Astrocyte (in vitro differentiated cells and primary cell): ENCODE measurements around the gene RASGRF2. TPM values are rescaled to one million over a fixed set of nuclear protein-coding genes. Genes with fewer than 3 reads are reported as not detected.

Source experiments
- DNase-seq: peaks from one replicate; pipeline ENCODE4 v3.0.0-alpha.2; 2010; ENCODE audit warnings: low read depth
- FAIRE-seq: peaks from 2 replicates; lab custom pipeline; 2011; peaks lifted over from hg19 to GRCh38; lab: Jason Lieb, UNC
- H2AFZ ChIP-seq: 2 replicates; pipeline ENCODE4 v1.6.0; 2012; ENCODE audit warnings: low read depth, low read length, inconsistent platforms
- H3K27ac ChIP-seq: 2 replicates; pipeline ENCODE4 v1.5.1; 2011; ENCODE audit warnings: low read depth, low read length, inconsistent platforms
- H3K27me3 ChIP-seq: 2 replicates; pipeline ENCODE4 v1.6.0; 2011; ENCODE audit warnings: low read length, inconsistent platforms; ENCODE audit not compliant: insufficient read depth
- H3K36me3 ChIP-seq: 2 replicates; pipeline ENCODE4 v1.5.1; 2011; ENCODE audit warnings: low read length, inconsistent platforms; ENCODE audit not compliant: insufficient read depth
- H3K4me1 ChIP-seq: 2 replicates; pipeline ENCODE4 v1.5.1; 2011; ENCODE audit warnings: low read length, inconsistent platforms; ENCODE audit not compliant: insufficient read depth
- H3K4me2 ChIP-seq: 2 replicates; pipeline ENCODE4 v1.6.0; 2012; ENCODE audit warnings: low read length, inconsistent platforms
- H3K4me3 ChIP-seq: 2 replicates; pipeline ENCODE4 v1.5.1; 2011; ENCODE audit warnings: low read depth, mild to moderate bottlenecking, low read length, inconsistent platforms; ENCODE audit not compliant: insufficient read depth
- H3K79me2 ChIP-seq: 2 replicates; pipeline ENCODE4 v1.6.0; 2012; ENCODE audit warnings: mild to moderate bottlenecking, low read length, inconsistent platforms; ENCODE audit not compliant: insufficient read depth
- H3K9ac ChIP-seq: 2 replicates; pipeline ENCODE4 v1.6.0; 2012; ENCODE audit warnings: mild to moderate bottlenecking, low read length, inconsistent platforms
- H3K9me3 ChIP-seq: 2 replicates; pipeline ENCODE4 v1.5.1; 2012; ENCODE audit warnings: low read depth, mild to moderate bottlenecking, low read length, inconsistent platforms; ENCODE audit not compliant: insufficient read depth
- H4K20me1 ChIP-seq: 2 replicates; pipeline ENCODE4 v1.6.0; 2012; ENCODE audit warnings: low read length, inconsistent platforms; ENCODE audit not compliant: insufficient read depth
- H3K27ac Mint-ChIP-seq: one replicate; pipeline ENCODE4 v1.8.0; 2021; ENCODE audit warnings: mild to moderate bottlenecking, mixed read lengths; ENCODE audit not compliant: unreplicated experiment
- H3K27me3 Mint-ChIP-seq: one replicate; pipeline ENCODE4 v1.8.0; 2021; ENCODE audit warnings: low read depth, mixed read lengths; ENCODE audit not compliant: unreplicated experiment
- H3K36me3 Mint-ChIP-seq: one replicate; pipeline ENCODE4 v1.8.0; 2021; ENCODE audit warnings: low read depth, mixed read lengths; ENCODE audit not compliant: unreplicated experiment
- H3K4me1 Mint-ChIP-seq: one replicate; pipeline ENCODE4 v1.8.0; 2021; ENCODE audit warnings: low read depth, mixed read lengths; ENCODE audit not compliant: unreplicated experiment
- H3K4me3 Mint-ChIP-seq: one replicate; pipeline ENCODE4 v1.8.0; 2021; ENCODE audit warnings: mild to moderate bottlenecking, moderate library complexity, mixed read lengths; ENCODE audit not compliant: unreplicated experiment
- H3K9me3 Mint-ChIP-seq: one replicate; pipeline ENCODE4 v1.8.0; 2021; ENCODE audit warnings: mild to moderate bottlenecking, mixed read lengths; ENCODE audit not compliant: unreplicated experiment
- CTCF ChIP-seq: IDR thresholded peaks from 2 replicates; pipeline ENCODE4 v1.5.1; 2011; ENCODE audit warnings: low read depth, mild to moderate bottlenecking, inconsistent platforms, low read length, moderate library complexity; ENCODE audit not compliant: insufficient read depth
- EZH2 ChIP-seq: IDR thresholded peaks from 2 replicates; pipeline ENCODE4 v1.6.1; 2012; ENCODE audit warnings: mild to moderate bottlenecking, low read length, inconsistent platforms; ENCODE audit not compliant: insufficient read depth
- total RNA-seq: library from RNA; stranded (reverse); gene quantifications from 2 replicates; pipeline ENCODE4 v1.2.1, GENCODE V29; 2021

Gene RASGRF2
- total RNA-seq, 1 donor from 2014 or later = 8.0 TPM

- Mint-ChIP-seq H3K27ac (no peak overlapping the region), H3K27me3 (peaks cover 3% of the 10 kb centered on the region), H3K4me1 (no peaks in the 10 kb centered on the region), H3K4me3 (no peak overlapping the region), H3K36me3 (no peaks in the 10 kb centered on the region), H3K9me3 (no peaks in the 10 kb centered on the region)
- Histone ChIP-seq H3K27ac (no peak overlapping the region), H2AFZ (no peak overlapping the region), H4K20me1 (peaks cover 4% of the 10 kb centered on the region), H3K9me3 (no peaks in the 10 kb centered on the region), H3K9ac (no peak overlapping the region), H3K4me3 (no peak overlapping the region), H3K4me2 (no peak overlapping the region), H3K79me2 (no peaks in the 10 kb centered on the region), H3K27me3 (no peaks in the 10 kb centered on the region), H3K36me3 (no peaks in the 10 kb centered on the region), H3K4me1 (no peaks in the 10 kb centered on the region)
- no peak for FAIRE-seq
- DNase-seq = no peak
- TF ChIP-seq CTCF = no peak
- TF ChIP-seq EZH2 = no peak
These were observed 274.1 kb downstream of the RASGRF2 start for GRCh38 chr5:81234299-81234698.

DNA sequence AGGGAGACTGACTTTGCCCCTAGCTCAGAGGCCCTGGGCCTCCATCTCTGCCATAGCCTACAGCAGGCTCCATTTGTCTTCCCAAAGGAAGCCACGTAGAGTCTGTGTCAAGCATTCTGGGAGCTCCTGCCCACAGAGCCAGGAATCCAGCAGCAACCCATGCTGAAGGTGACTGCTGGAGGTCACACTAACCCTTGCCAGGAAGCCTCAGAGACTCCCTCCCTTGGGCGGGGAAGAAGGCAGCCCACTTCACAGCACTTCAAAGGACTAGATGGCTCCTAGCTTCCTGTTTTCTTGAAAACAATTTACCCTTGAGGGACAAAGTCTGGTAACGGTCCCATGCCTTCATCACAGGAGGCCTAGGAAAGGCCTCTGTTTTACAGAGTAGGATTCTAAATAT, 274.6 kb downstream of the RASGRF2 start:
- Histone ChIP-seq H3K9me3 (no peaks in the 10 kb centered on the region), H3K4me3 (no peak overlapping the region), H3K27me3 (no peaks in the 10 kb centered on the region), H4K20me1 (peaks cover 4% of the 10 kb centered on the region), H3K27ac (no peak overlapping the region), H3K79me2 (no peaks in the 10 kb centered on the region), H3K4me2 (no peak overlapping the region), H3K36me3 (no peaks in the 10 kb centered on the region), H2AFZ (no peak overlapping the region), H3K9ac (no peak overlapping the region), H3K4me1 (no peaks in the 10 kb centered on the region)
- no peak overlapping the region for H3K4me3 Mint-ChIP-seq
- no peak overlapping the region for H3K27ac Mint-ChIP-seq
- H3K9me3 Mint-ChIP-seq = no peaks in the 10 kb centered on the region
- FAIRE-seq (no peak), DNase-seq (no peak)
- H3K4me1 Mint-ChIP-seq = no peaks in the 10 kb centered on the region
- no peak for TF ChIP-seq EZH2
- TF ChIP-seq CTCF = no peak
- no peaks in the 10 kb centered on the region for H3K36me3 Mint-ChIP-seq
- peaks cover 3% of the 10 kb centered on the region for H3K27me3 Mint-ChIP-seq

DNA sequence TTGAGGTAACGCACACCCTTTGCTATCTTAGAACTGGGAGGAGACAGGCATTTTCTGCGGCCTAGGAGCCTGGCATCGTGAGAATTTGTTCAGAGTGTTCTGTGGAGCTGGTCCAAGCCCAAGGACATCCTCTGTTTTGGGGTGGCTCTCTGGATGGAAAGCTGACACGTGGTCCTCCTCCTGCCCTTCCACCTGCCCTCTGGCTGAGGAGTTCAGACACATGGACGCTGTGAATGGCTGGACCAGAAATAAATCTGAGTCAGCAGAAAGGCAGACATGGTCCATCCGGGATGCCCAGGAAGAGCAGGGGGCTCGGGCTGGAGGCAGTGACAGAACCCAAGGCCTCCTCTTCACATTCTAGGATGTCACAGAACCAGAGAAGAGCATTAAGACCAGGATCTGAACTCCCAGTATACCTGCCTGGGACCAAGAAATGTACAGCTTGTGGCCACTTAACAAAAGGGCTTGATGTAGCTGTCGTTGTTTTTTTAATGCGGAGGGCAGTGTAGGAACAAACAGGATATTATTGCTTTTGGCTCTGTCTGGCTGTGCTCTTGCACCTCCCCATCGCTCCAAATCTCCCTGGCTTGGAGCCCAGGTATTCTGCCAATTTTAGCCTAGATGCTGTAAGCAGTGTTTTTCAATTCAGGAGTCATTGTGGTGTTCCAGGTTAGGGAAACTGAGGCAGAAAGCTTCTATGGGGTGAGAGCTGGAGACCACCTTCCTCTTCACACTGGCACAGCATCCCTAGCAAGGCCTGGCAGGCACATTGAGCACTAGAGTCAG, 275.3 kb downstream of the RASGRF2 start:
- H3K9me3 Mint-ChIP-seq = no peaks in the 10 kb centered on the region
- H3K9ac ChIP-seq = no peak overlapping the region
- no peaks in the 10 kb centered on the region for H3K4me1 ChIP-seq
- no peak overlapping the region for H3K27ac ChIP-seq
- DNase-seq = no peak
- H4K20me1 ChIP-seq = peaks cover 4% of the 10 kb centered on the region
- no peak for FAIRE-seq
- H3K9me3 ChIP-seq = no peaks in the 10 kb centered on the region
- no peak overlapping the region for H3K4me3 Mint-ChIP-seq
- H3K27me3 Mint-ChIP-seq = peaks cover 3% of the 10 kb centered on the region
- H3K27ac Mint-ChIP-seq = no peak overlapping the region
- no peaks in the 10 kb centered on the region for H3K4me1 Mint-ChIP-seq
- H2AFZ ChIP-seq = no peak overlapping the region
- H3K4me2 ChIP-seq = no peak overlapping the region
- H3K27me3 ChIP-seq = no peaks in the 10 kb centered on the region
- no peaks in the 10 kb centered on the region for H3K36me3 Mint-ChIP-seq
- TF ChIP-seq EZH2 = no peak
- no peak for TF ChIP-seq CTCF
- no peaks in the 10 kb centered on the region for H3K36me3 ChIP-seq
- no peaks in the 10 kb centered on the region for H3K79me2 ChIP-seq
- no peak overlapping the region for H3K4me3 ChIP-seq
